Gastroesophageal sphincter (tissue), 4 donors: Measurements from ENCODE around the gene ISYNA1. TPM values are rescaled to one million over a fixed set of nuclear protein-coding genes. Genes with fewer than 3 reads are reported as not detected.

Experiments
- ATAC-seq: fragments of 150-250 bp; one replicate; pipeline ENCODE4 v1.9.1; 2016; ENCODE audit warnings: mild to moderate bottlenecking, moderate library complexity
- H3K27ac ChIP-seq, 4 donors: fragments of 200-600 bp; sonication (generic) in 3 of 4; 1 replicate in 3 of 4; 2 replicates in 1 of 4; pipeline ENCODE4 v1.5.1; 2016 to 2019
- H3K27me3 ChIP-seq: fragments of 200-600 bp; sonication (generic); one replicate; pipeline ENCODE4 v1.5.1; 2019
- H3K36me3 ChIP-seq, 2 donors: fragments of 200-600 bp; sonication (generic); one replicate each; pipeline ENCODE4 v1.5.1; 2019; ENCODE audit warnings: control low read depth in 1 of 2
- H3K4me1 ChIP-seq, 3 donors: fragments of 200-600 bp; sonication (generic); 1 replicate in 2 of 3; 2 replicates in 1 of 3; pipeline ENCODE4 v1.5.1; 2016 to 2019; ENCODE audit warnings: control low read depth in 2 of 3
- H3K4me3 ChIP-seq, 2 donors: fragments of 200-600 bp; sonication (generic); one replicate each; pipeline ENCODE4 v1.5.1; 2019; ENCODE audit warnings: mild to moderate bottlenecking in 1 of 2, moderate library complexity in 1 of 2
- H3K9me3 ChIP-seq, 3 donors: fragments of 200-600 bp; sonication (generic); one replicate each; pipeline ENCODE4 v1.5.1; 2017 to 2019; ENCODE audit warnings: control low read depth in 2 of 3
- EP300 ChIP-seq: sonication (generic); formaldehyde crosslinking; IDR thresholded peaks from one replicate; pipeline ENCODE4 v1.6.1; 2017; ENCODE audit warnings: antibody characterized with exemption, mild to moderate bottlenecking
- POLR2A ChIP-seq, 2 donors: fragments of 450-650 bp; IDR thresholded peaks; one replicate each; pipeline ENCODE4 v1.6.1; 2017; ENCODE audit warnings: antibody characterized with exemption in 2 of 2, mild to moderate bottlenecking in 2 of 2, moderate library complexity in 1 of 2
- POLR2AphosphoS5 ChIP-seq: sonication (generic); formaldehyde crosslinking; IDR thresholded peaks from one replicate; pipeline ENCODE4 v1.6.1; 2017; ENCODE audit warnings: antibody characterized with exemption
- WGBS, 2 donors: methylation state at CpG; one replicate each; pipeline ENCODE4 v1.1.5; 2018; ENCODE audit warnings: low coverage in 1 of 2; 5-methylcytosine and 5-hydroxymethylcytosine counted together
- total RNA-seq, 4 donors: library from RNA; depleted of rRNA; stranded (reverse); fragments of >200 nt; gene quantifications; one replicate each; pipeline ENCODE4 v1.1.0, GENCODE V29; 2016
- TF ChIP-seq, protein P1 (sequence below), 4 experiments: fragments of 200-600 bp in 2 of 4; fragments of 450-650 bp in 2 of 4; sonication (generic) in 1 of 4; IDR thresholded peaks; one replicate each; pipeline ENCODE4 v1.5.1; 2017 to 2019; ENCODE audit warnings: antibody characterized with exemption in 4 of 4, mild to moderate bottlenecking in 2 of 4, moderate library complexity in 2 of 4

ISYNA1 gene
- total RNA-seq, 4 donors from 2014 or later, result 15.2 to 31.6 (median 19.8) TPM

DNA sequence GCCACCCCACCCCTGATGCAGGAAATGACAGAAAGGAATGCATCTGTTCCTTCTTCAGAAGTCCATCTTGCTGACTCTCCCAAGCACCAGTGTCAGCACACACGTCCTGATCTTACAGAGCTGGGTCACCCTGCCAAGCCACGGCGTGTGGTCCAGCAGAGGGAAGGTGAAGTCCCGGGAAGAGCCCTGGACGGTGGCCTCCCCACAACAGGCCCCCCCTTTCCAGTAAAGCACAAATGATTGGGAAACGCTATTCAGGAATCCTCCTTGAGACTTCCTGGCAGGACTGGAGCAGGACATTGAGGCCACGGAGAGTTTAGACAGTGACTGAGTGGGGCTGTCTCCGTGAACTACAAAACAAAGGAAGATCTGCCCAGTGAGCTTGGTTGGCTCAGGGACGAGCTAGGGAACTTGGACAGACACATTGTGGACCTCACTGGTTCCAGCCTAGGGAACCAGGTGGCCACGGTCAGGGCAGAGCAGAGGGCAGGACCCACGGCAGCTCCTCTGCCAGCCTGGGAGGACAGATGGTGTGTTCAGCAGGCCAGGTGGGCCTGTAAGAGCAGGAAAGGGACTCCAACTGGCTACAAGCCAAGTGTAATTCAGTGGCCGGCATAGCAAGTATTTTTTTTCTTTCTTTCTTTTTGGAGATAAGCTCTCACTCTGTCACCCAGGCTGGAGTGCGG is 42.2 kb upstream of the ISYNA1 start:
- H3K27me3 ChIP-seq, result no peaks in the 10 kb centered on the region
- 16 to 19% methylated on average over 3 to 5 of the region's 13 CpGs for WGBS, 2 donors
- H3K27ac ChIP-seq, result peak overlapping the region; percentile 69 to 91 (median 82)
- ATAC-seq, result peak; percentile 92
- peaks cover 3 to 91% (median 42%) of the 10 kb centered on the region in 3 donors for H3K4me1 ChIP-seq
- H3K36me3 ChIP-seq, result no peaks in the 10 kb centered on the region
- H3K9me3 ChIP-seq, result no peaks in the 10 kb centered on the region
- TF ChIP-seq, protein P1, sequence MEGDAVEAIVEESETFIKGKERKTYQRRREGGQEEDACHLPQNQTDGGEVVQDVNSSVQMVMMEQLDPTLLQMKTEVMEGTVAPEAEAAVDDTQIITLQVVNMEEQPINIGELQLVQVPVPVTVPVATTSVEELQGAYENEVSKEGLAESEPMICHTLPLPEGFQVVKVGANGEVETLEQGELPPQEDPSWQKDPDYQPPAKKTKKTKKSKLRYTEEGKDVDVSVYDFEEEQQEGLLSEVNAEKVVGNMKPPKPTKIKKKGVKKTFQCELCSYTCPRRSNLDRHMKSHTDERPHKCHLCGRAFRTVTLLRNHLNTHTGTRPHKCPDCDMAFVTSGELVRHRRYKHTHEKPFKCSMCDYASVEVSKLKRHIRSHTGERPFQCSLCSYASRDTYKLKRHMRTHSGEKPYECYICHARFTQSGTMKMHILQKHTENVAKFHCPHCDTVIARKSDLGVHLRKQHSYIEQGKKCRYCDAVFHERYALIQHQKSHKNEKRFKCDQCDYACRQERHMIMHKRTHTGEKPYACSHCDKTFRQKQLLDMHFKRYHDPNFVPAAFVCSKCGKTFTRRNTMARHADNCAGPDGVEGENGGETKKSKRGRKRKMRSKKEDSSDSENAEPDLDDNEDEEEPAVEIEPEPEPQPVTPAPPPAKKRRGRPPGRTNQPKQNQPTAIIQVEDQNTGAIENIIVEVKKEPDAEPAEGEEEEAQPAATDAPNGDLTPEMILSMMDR (IDR thresholded peaks at IDR 0.05), result no peak
- TF ChIP-seq POLR2AphosphoS5, result peak; percentile 99
- TF ChIP-seq POLR2A (IDR thresholded peaks at IDR 0.05), result peak in 1 of 2 donors; percentile 10
- no peak overlapping the region for H3K4me3 ChIP-seq

- peak overlapping the region; percentile 50 to 91 (median 82) for H3K27ac ChIP-seq
- no peaks in the 10 kb centered on the region for H3K36me3 ChIP-seq
- no peak overlapping the region for H3K4me3 ChIP-seq
- H3K4me1 ChIP-seq, result peaks cover 3 to 91% (median 45%) of the 10 kb centered on the region in 3 donors
- H3K27me3 ChIP-seq, result no peaks in the 10 kb centered on the region
- 40 to 59% methylated on average over 1 to 4 of the region's 17 CpGs for WGBS, 2 donors
- ATAC-seq, result peak; percentile 50
- TF ChIP-seq POLR2AphosphoS5, result peak; percentile 93
- TF ChIP-seq, protein P1 (IDR thresholded peaks at IDR 0.05), result no peak
- H3K9me3 ChIP-seq, result no peaks in the 10 kb centered on the region
These were observed 40.8 kb upstream of the ISYNA1 start for GRCh38 chr19:18478545-18479311.

DNA sequence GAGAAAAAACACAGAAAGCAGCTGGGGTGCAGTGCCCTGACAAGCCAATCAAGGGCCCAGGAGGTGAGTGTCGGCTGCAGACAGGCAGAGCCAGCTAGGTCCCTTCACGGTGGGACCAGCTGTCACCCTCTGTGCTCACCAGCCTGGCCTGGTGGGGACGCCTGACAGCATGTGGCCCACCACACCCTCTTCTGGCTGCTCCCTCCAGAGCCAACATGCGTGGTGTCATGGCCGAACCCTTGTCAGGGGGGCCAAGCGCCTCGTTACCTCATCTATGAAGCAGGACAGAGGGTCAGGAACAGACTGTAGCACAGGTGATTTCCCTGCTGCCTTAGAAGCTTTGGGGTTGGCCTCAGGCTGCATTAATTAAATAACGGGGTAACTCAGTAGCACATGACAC is 40.0 kb upstream of the ISYNA1 start:
- TF ChIP-seq, protein P1 (IDR thresholded peaks at IDR 0.05), result no peak
- TF ChIP-seq POLR2A (IDR thresholded peaks at IDR 0.05), result no peak
- no peak for TF ChIP-seq POLR2AphosphoS5
- no peak for TF ChIP-seq EP300
- no peaks in the 10 kb centered on the region for H3K9me3 ChIP-seq
- peak overlapping the region in 3 of 4 donors; percentile 79 to 91 (median 84) for H3K27ac ChIP-seq
- H3K4me3 ChIP-seq, result no peak overlapping the region
- peaks cover 3 to 91% (median 45%) of the 10 kb centered on the region in 3 donors for H3K4me1 ChIP-seq
- ATAC-seq, result no peak
- no CpG with 5 or more reads among the region's 8 CpGs for WGBS, 2 donors
- no peaks in the 10 kb centered on the region for H3K36me3 ChIP-seq
- H3K27me3 ChIP-seq, result no peaks in the 10 kb centered on the region

DNA sequence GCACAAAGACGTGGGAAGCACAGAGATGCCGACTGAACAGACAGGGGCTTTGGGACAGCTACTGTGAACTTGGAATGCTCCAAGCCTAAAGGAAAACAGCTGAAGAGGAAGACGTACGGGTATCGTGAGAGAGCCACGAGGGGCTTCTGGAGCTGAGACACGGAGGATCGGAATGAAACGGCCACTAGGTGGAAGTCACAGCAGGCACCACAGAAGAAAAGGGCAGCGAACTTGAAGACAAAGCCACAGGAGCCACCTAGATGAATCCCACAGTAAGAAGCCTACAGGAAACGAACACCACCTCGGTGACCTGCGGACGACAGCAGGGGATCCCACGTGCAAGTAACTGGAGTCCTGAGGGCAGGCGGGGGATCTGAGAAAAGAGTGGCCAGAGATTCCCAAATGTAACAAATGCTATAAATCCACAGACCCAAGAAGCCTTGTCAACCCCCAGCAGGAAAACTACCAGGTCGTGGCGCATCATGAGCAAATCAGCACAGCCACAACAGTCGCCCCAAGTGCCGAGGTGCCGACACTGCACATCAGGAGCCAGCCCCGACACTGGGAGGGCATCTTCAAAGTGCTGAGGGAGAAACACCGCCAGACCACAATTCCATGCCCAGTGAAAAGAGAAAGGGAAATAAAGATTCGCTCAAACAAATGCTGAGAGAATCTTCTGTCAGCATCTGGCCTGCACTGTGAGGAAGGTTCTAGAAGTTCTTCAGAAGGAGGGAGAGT is 39.3 kb upstream of the ISYNA1 start:
- ATAC-seq, result no peak
- Histone ChIP-seq H3K4me3 (no peak overlapping the region), H3K9me3 (no peaks in the 10 kb centered on the region), H3K27ac (peak overlapping the region in 2 of 4 donors; percentile 79 to 91), H3K36me3 (peaks cover 0 to 5% of the 10 kb centered on the region in 2 donors), H3K4me1 (peaks cover 3 to 93% (median 44%) of the 10 kb centered on the region in 3 donors), H3K27me3 (no peaks in the 10 kb centered on the region)
- WGBS, 2 donors, result 82 to 85% methylated on average over 12 to 18 of the region's 24 CpGs
- no peak for TF ChIP-seq EP300
- TF ChIP-seq, protein P1 (IDR thresholded peaks at IDR 0.05), result no peak
- TF ChIP-seq POLR2A (IDR thresholded peaks at IDR 0.05), result no peak
- no peak for TF ChIP-seq POLR2AphosphoS5
